Ramos (cell line): ENCODE measurements around the gene PKP4.
"Not testable (repeated sequence)": the region's sequence is repeated elsewhere in the genome, so short reads cannot be mapped to it uniquely, and the experiment has no call there.

Source experiments
- in situ Hi-C: fragments of 300-500 bp; cut with MboI; formaldehyde crosslinking; loops from one replicate; pipeline ENCODE4 v1.14.3; 2022; ENCODE audit warnings: low sequenced_read_pairs; ENCODE audit not compliant: unreplicated experiment

The PKP4 gene

GRCh38 chr2:158668001-158668765 is 211.4 kb downstream of the PKP4 start:
- in situ Hi-C loops = no loop called here

- in situ Hi-C loops = no loop called here
Measured at GRCh38 chr2:158670292-158670691, 213.5 kb downstream of the PKP4 start.

- in situ Hi-C loops = no loop called here
Measured at GRCh38 chr2:158671360-158672245, 214.9 kb downstream of the PKP4 start.

GRCh38 chr2:158676295-158676694 is 219.5 kb downstream of the PKP4 start:
- in situ Hi-C loops = no loop called here

GRCh38 chr2:158676696-158677095 is 219.9 kb downstream of the PKP4 start:
- in situ Hi-C loops = no loop called here

GRCh38 chr2:158677542-158677941 is 220.8 kb downstream of the PKP4 start:
- in situ Hi-C loops = no loop called here

- in situ Hi-C loops = no loop called here
Measured at GRCh38 chr2:158681816-158682215, 225.1 kb downstream of the PKP4 start.

- in situ Hi-C loops = no loop called here
Measured at GRCh38 chr2:158685646-158686045, 228.9 kb downstream of the PKP4 start.

GRCh38 chr2:158686210-158686691 is 229.5 kb downstream of the PKP4 start:
- in situ Hi-C loops = no loop called here

- in situ Hi-C loops = no loop called here
Measured at GRCh38 chr2:158687315-158687714, 230.6 kb downstream of the PKP4 start.

GRCh38 chr2:158688721-158689120 is 232.0 kb downstream of the PKP4 start:
- in situ Hi-C loops = no loop called here

GRCh38 chr2:158689391-158689790 is 232.6 kb downstream of the PKP4 start:
- in situ Hi-C loops = no loop called here

- in situ Hi-C loops = no loop called here
Measured at GRCh38 chr2:158690823-158691222, 234.1 kb downstream of the PKP4 start.

GRCh38 chr2:158691619-158692018 is 234.9 kb downstream of the PKP4 start:
- in situ Hi-C loops = no loop called here

GRCh38 chr2:158692372-158693103 is 235.8 kb downstream of the PKP4 start:
- in situ Hi-C loops = no loop called here

- in situ Hi-C loops = no loop called here
Measured at GRCh38 chr2:158693476-158693875, 236.7 kb downstream of the PKP4 start.

GRCh38 chr2:158695305-158695704 is 238.6 kb downstream of the PKP4 start:
- in situ Hi-C loops = no loop called here

GRCh38 chr2:158695744-158696143 is 239.0 kb downstream of the PKP4 start:
- in situ Hi-C loops = not testable (repeated sequence)

GRCh38 chr2:158699323-158699722 is 242.6 kb downstream of the PKP4 start:
- in situ Hi-C loops = no loop called here

- in situ Hi-C loops = no loop called here
Measured at GRCh38 chr2:158701101-158701500, 244.3 kb downstream of the PKP4 start.

- in situ Hi-C loops = no loop called here
Measured at GRCh38 chr2:158702740-158703139, 246.0 kb downstream of the PKP4 start.
